GM21529 (cell line): ENCODE data around the gene ABCC11.
"Not testable (repeated sequence)": the region's sequence is repeated elsewhere in the genome, so short reads cannot be mapped to it uniquely, and the experiment has no call there.

Experiments
- ATAC-seq: cut with Tn5 transposase; IDR thresholded peaks from one replicate; pipeline ENCODE4 v1.9.1; 2021; ENCODE audit not compliant: unreplicated experiment

The ABCC11 gene

GRCh38 chr16:48203974-48204824 is 43.1 kb downstream of the ABCC11 start:
- ATAC-seq: no peak

GRCh38 chr16:48201515-48202201 is 45.7 kb downstream of the ABCC11 start:
- ATAC-seq: no peak

GRCh38 chr16:48197294-48197693 is 50.0 kb downstream of the ABCC11 start:
- no peak for ATAC-seq

- ATAC-seq: no peak
Measured at GRCh38 chr16:48194828-48195556, 52.3 kb downstream of the ABCC11 start.

- no peak for ATAC-seq
Measured at GRCh38 chr16:48193846-48194245, 53.5 kb downstream of the ABCC11 start.

- peak; percentile 92 for ATAC-seq
Measured at GRCh38 chr16:48188449-48189102, 58.8 kb downstream of the ABCC11 start.

GRCh38 chr16:48187779-48188178 is 59.6 kb downstream of the ABCC11 start:
- ATAC-seq: no peak

GRCh38 chr16:48184681-48185080 is 62.7 kb downstream of the ABCC11 start:
- no peak for ATAC-seq

GRCh38 chr16:48182979-48183537 is 64.3 kb downstream of the ABCC11 start:
- ATAC-seq: no peak

- not testable (repeated sequence) for ATAC-seq
Measured at GRCh38 chr16:48181746-48182520, 65.4 kb downstream of the ABCC11 start.

GRCh38 chr16:48180868-48181480 is 66.4 kb downstream of the ABCC11 start:
- ATAC-seq: no peak

- ATAC-seq: no peak
Measured at GRCh38 chr16:48176635-48177408, 70.5 kb downstream of the ABCC11 start.

- ATAC-seq: no peak
Measured at GRCh38 chr16:48173889-48174288, 73.5 kb downstream of the ABCC11 start.

GRCh38 chr16:48172682-48173081 is 74.7 kb downstream of the ABCC11 start:
- ATAC-seq: no peak

GRCh38 chr16:48169896-48170295 is 77.4 kb downstream of the ABCC11 start:
- no peak for ATAC-seq

GRCh38 chr16:48168075-48168474 is 79.3 kb downstream of the ABCC11 start:
- no peak for ATAC-seq

- not testable (repeated sequence) for ATAC-seq
Measured at GRCh38 chr16:48166617-48167016, 80.7 kb downstream of the ABCC11 start.

GRCh38 chr16:48165961-48166578 is 81.3 kb downstream of the ABCC11 start:
- ATAC-seq: no peak
